CD4-positive, alpha-beta memory T cell (primary cell): Measurements from ENCODE around the gene TTC28. TPM values are rescaled to one million over a fixed set of nuclear protein-coding genes. Genes with fewer than 3 reads are reported as not detected.

Experiments
- CTCF ChIA-PET: fragments of 350-600 bp; sonication (Branson Sonifier 250); formaldehyde crosslinking; loops from one replicate; lab custom pipeline; 2021; ENCODE audit warnings: inconsistent platforms; ENCODE audit not compliant: partially characterized antibody; lab: Charles Lee
- POLR2A ChIA-PET: fragments of 350-600 bp; sonication (Branson Sonifier 250); formaldehyde crosslinking; loops from one replicate; lab custom pipeline; 2021; ENCODE audit not compliant: partially characterized antibody; lab: Charles Lee
- DNase-seq, 5 donors: peaks; one replicate each; pipeline versions ENCODE4 v3.0.0 to v3.0.0-alpha.2; 2020 to 2022; ENCODE audit warnings: mixed read lengths in 1 of 5
- H3K27ac ChIP-seq: one replicate; pipeline ENCODE4 v1.7.0; 2013; ENCODE audit warnings: low read depth, low read length
- H3K27me3 ChIP-seq: 2 replicates; pipeline ENCODE4 v1.7.0; 2013; ENCODE audit warnings: mild to moderate bottlenecking, low read length, moderate library complexity; ENCODE audit not compliant: insufficient read depth
- H3K36me3 ChIP-seq: 2 replicates; pipeline ENCODE4 v1.7.0; 2013; ENCODE audit warnings: mild to moderate bottlenecking, low read length, moderate library complexity; ENCODE audit not compliant: insufficient read depth
- H3K4me1 ChIP-seq: 2 replicates; pipeline ENCODE4 v1.7.0; 2013; ENCODE audit warnings: mild to moderate bottlenecking, low read length, moderate library complexity; ENCODE audit not compliant: insufficient read depth
- H3K4me3 ChIP-seq, 2 donors: one replicate each; pipeline ENCODE4 v1.7.0; 2013; ENCODE audit warnings: low read length in 2 of 2, mild to moderate bottlenecking in 1 of 2
- H3K9me3 ChIP-seq, 2 donors: one replicate each; pipeline ENCODE4 v1.7.0; 2013; ENCODE audit warnings: low read length in 2 of 2, control low read depth in 1 of 2; ENCODE audit not compliant: control insufficient read depth in 1 of 2
- H3K27ac Mint-ChIP-seq, 7 donors: one replicate each; pipeline ENCODE4 v1.8.0; 2020 to 2021; ENCODE audit warnings: mixed read lengths in 7 of 7, mild to moderate bottlenecking in 6 of 7, inconsistent platforms in 3 of 7, moderate library complexity in 3 of 7
- H3K27me3 Mint-ChIP-seq, 2 donors: one replicate each; pipeline ENCODE4 v1.8.0; 2020 to 2021; ENCODE audit warnings: mixed read lengths in 2 of 2
- H3K36me3 Mint-ChIP-seq, 2 donors: one replicate each; pipeline ENCODE4 v1.8.0; 2020 to 2021; ENCODE audit warnings: mixed read lengths in 2 of 2, inconsistent platforms in 1 of 2, mild to moderate bottlenecking in 1 of 2
- H3K4me1 Mint-ChIP-seq, 4 donors: one replicate each; pipeline ENCODE4 v1.8.0; 2020 to 2021; ENCODE audit warnings: mixed read lengths in 4 of 4, mild to moderate bottlenecking in 1 of 4
- H3K4me3 Mint-ChIP-seq, 8 donors: one replicate each; pipeline ENCODE4 v1.8.0; 2020 to 2021; ENCODE audit warnings: mixed read lengths in 8 of 8, mild to moderate bottlenecking in 7 of 8, moderate library complexity in 6 of 8, inconsistent platforms in 3 of 8
- H3K9me3 Mint-ChIP-seq, 8 donors: one replicate each; pipeline ENCODE4 v1.8.0; 2020 to 2021; ENCODE audit warnings: mixed read lengths in 8 of 8, mild to moderate bottlenecking in 5 of 8, inconsistent platforms in 3 of 8, moderate library complexity in 1 of 8
- intact Hi-C: fragments of 100-400 bp; cut with micrococcal nuclease; formaldehyde crosslinking; loops from one replicate; pipeline ENCODE4 v1.15.1; 2023
- polyA plus RNA-seq, 2 donors: library from polyadenylated mRNA; unstranded; fragments of 300-500 nt; fragmentation: Illumina TruSeq; gene quantifications; one replicate each; pipeline ENCODE4 v1.2.3, GENCODE V29; 2021
- total RNA-seq, 2 experiments: library from RNA; stranded (reverse); gene quantifications; one replicate each; pipeline ENCODE4 v1.2.3, GENCODE V29; 2021

Gene TTC28
- total and polyA plus RNA-seq, 4 experiments from 2014 or later = 0.50 to 1.7 (median 1.6) TPM; not detected in 1

- H3K27me3 Mint-ChIP-seq = peaks cover 23 to 25% of the 10 kb centered on the region in 2 donors
- H3K4me3 Mint-ChIP-seq = no peak overlapping the region
- no peak overlapping the region for H3K4me3 ChIP-seq
- no peaks in the 10 kb centered on the region for H3K9me3 ChIP-seq
- ChIA-PET CTCF (interaction anchor here (0.9 to 3.0 kb wide), 2 partner anchors 39 to 225 kb away, joined by 3 to 15 read pairs; no protein-coding TSS in a partner anchor), POLR2A (no interaction called here)
- no peaks in the 10 kb centered on the region for H3K4me1 Mint-ChIP-seq
- intact Hi-C loops = no loop called here
- H3K36me3 Mint-ChIP-seq = no peaks in the 10 kb centered on the region
- H3K27me3 ChIP-seq = peaks cover 13% of the 10 kb centered on the region
- no peaks in the 10 kb centered on the region for H3K36me3 ChIP-seq
- H3K4me1 ChIP-seq = no peaks in the 10 kb centered on the region
- H3K27ac Mint-ChIP-seq = no peak overlapping the region
- H3K27ac ChIP-seq = no peak overlapping the region
- no peaks in the 10 kb centered on the region for H3K9me3 Mint-ChIP-seq
- DNase-seq = no peak
Observed at GRCh38 chr22:28604966-28605761, 74.5 kb downstream of the TTC28 start.

GRCh38 chr22:28601915-28602314, 77.7 kb downstream of the TTC28 start:
- Histone ChIP-seq H3K4me1 (no peaks in the 10 kb centered on the region), H3K27ac (no peak overlapping the region), H3K27me3 (peaks cover 13% of the 10 kb centered on the region), H3K36me3 (no peaks in the 10 kb centered on the region), H3K9me3 (no peaks in the 10 kb centered on the region), H3K4me3 (no peak overlapping the region)
- H3K27ac Mint-ChIP-seq = no peak overlapping the region
- H3K4me3 Mint-ChIP-seq = no peak overlapping the region
- ChIA-PET POLR2A (interaction anchor here (1.0 kb wide), 1 partner anchor 227 kb away, joined by 3 read pairs; no protein-coding TSS in a partner anchor), CTCF (interaction anchor here (1.2 to 3.5 kb wide), 6 partner anchors 10 to 439 kb away, joined by 3 to 99 read pairs (median 17); no protein-coding TSS in a partner anchor)
- H3K4me1 Mint-ChIP-seq = no peaks in the 10 kb centered on the region
- DNase-seq = no peak
- H3K36me3 Mint-ChIP-seq = no peaks in the 10 kb centered on the region
- intact Hi-C loops = no loop called here
- peaks cover 4 to 12% of the 10 kb centered on the region in 2 donors for H3K27me3 Mint-ChIP-seq
- H3K9me3 Mint-ChIP-seq = no peaks in the 10 kb centered on the region

GRCh38 chr22:28600546-28601143, 79.0 kb downstream of the TTC28 start:
- H3K27ac Mint-ChIP-seq = no peak overlapping the region
- no peaks in the 10 kb centered on the region for H3K9me3 Mint-ChIP-seq
- H3K4me1 Mint-ChIP-seq = no peaks in the 10 kb centered on the region
- ChIA-PET POLR2A (interaction anchor here (0.6 to 1.8 kb wide), 5 partner anchors 17 to 440 kb away, joined by 3 to 7 read pairs (median 3); no protein-coding TSS in a partner anchor), CTCF (interaction anchor here (0.6 to 3.5 kb wide), 24 partner anchors 9 to 648 kb away, joined by 3 to 99 read pairs (median 4); partner anchors contain the start of genes CCDC117 and XBP1)
- Histone ChIP-seq H3K36me3 (no peaks in the 10 kb centered on the region), H3K4me1 (no peaks in the 10 kb centered on the region), H3K9me3 (no peaks in the 10 kb centered on the region), H3K27me3 (peaks cover 13% of the 10 kb centered on the region), H3K4me3 (no peak overlapping the region), H3K27ac (no peak overlapping the region)
- H3K27me3 Mint-ChIP-seq = peaks cover 6 to 14% of the 10 kb centered on the region in 2 donors
- no peaks in the 10 kb centered on the region for H3K36me3 Mint-ChIP-seq
- peak; percentile 31 to 63 (median 59) for DNase-seq
- intact Hi-C loops = loop anchor here (1.0 kb wide), 3 partner anchors 229 to 440 kb away; no protein-coding TSS in a partner anchor
- H3K4me3 Mint-ChIP-seq = no peak overlapping the region

- no peaks in the 10 kb centered on the region for H3K36me3 Mint-ChIP-seq
Observed at GRCh38 chr22:28599693-28600092, 79.9 kb downstream of the TTC28 start.

GRCh38 chr22:28597665-28598064, 82.0 kb downstream of the TTC28 start:
- no peak overlapping the region for H3K4me3 Mint-ChIP-seq
- no peaks in the 10 kb centered on the region for H3K9me3 ChIP-seq
- ChIA-PET POLR2A (no interaction called here), CTCF (interaction anchor here (0.7 to 1.2 kb wide), 3 partner anchors 146 to 260 kb away, joined by 3 read pairs; no protein-coding TSS in a partner anchor)
- H3K27ac ChIP-seq = no peak overlapping the region
- H3K27me3 ChIP-seq = peaks cover 16% of the 10 kb centered on the region
- H3K4me1 Mint-ChIP-seq = no peaks in the 10 kb centered on the region
- peaks cover 4 to 13% of the 10 kb centered on the region in 2 donors for H3K27me3 Mint-ChIP-seq
- H3K27ac Mint-ChIP-seq = no peak overlapping the region
- no peaks in the 10 kb centered on the region for H3K36me3 ChIP-seq
- no peak overlapping the region for H3K4me3 ChIP-seq
- no peak for DNase-seq
- no peaks in the 10 kb centered on the region for H3K4me1 ChIP-seq
- no peaks in the 10 kb centered on the region for H3K36me3 Mint-ChIP-seq
- intact Hi-C loops = loop anchor here (10.0 kb wide), 1 partner anchor 557 kb away; no protein-coding TSS in a partner anchor
- H3K9me3 Mint-ChIP-seq = no peaks in the 10 kb centered on the region

More at GRCh38 chr22:28599693-28600092, 79.9 kb downstream of the TTC28 start:
- Mint-ChIP-seq H3K9me3 (no peaks in the 10 kb centered on the region), H3K27ac (no peak overlapping the region), H3K4me3 (no peak overlapping the region), H3K4me1 (no peaks in the 10 kb centered on the region), H3K27me3 (peaks cover 3 to 11% of the 10 kb centered on the region in 2 donors)
- no peak overlapping the region for H3K27ac ChIP-seq
- no peak for DNase-seq
- no peaks in the 10 kb centered on the region for H3K9me3 ChIP-seq
- H3K4me3 ChIP-seq = no peak overlapping the region
- ChIA-PET CTCF (interaction anchor here (1.3 to 3.5 kb wide), 12 partner anchors 8 to 646 kb away, joined by 4 to 99 read pairs (median 9); partner anchors contain the start of gene CCDC117), POLR2A (interaction anchor here (1.7 to 1.8 kb wide), 2 partner anchors 191 to 441 kb away, joined by 6 to 7 read pairs; no protein-coding TSS in a partner anchor)
- intact Hi-C loops = loop anchor here (1.0 to 10.0 kb wide), 4 partner anchors 230 to 555 kb away; no protein-coding TSS in a partner anchor
- H3K27me3 ChIP-seq = peaks cover 16% of the 10 kb centered on the region
- H3K36me3 ChIP-seq = no peaks in the 10 kb centered on the region
- no peaks in the 10 kb centered on the region for H3K4me1 ChIP-seq

- H3K9me3 ChIP-seq = no peaks in the 10 kb centered on the region
- H3K27ac ChIP-seq = no peak overlapping the region
- intact Hi-C loops = loop anchor here (5.0 to 10.0 kb wide), 2 partner anchors 560 to 708 kb away; no protein-coding TSS in a partner anchor
- peaks cover 5 to 7% of the 10 kb centered on the region in 2 donors for H3K27me3 Mint-ChIP-seq
- H3K9me3 Mint-ChIP-seq = no peaks in the 10 kb centered on the region
- H3K4me3 Mint-ChIP-seq = no peak overlapping the region
- DNase-seq = peak in 4 of 5 donors; percentile 13 to 45 (median 32)
- H3K36me3 Mint-ChIP-seq = no peaks in the 10 kb centered on the region
- no peaks in the 10 kb centered on the region for H3K36me3 ChIP-seq
- POLR2A ChIA-PET = no interaction called here
- no peak overlapping the region for H3K27ac Mint-ChIP-seq
- H3K4me1 Mint-ChIP-seq = no peaks in the 10 kb centered on the region
- peaks cover 7% of the 10 kb centered on the region for H3K27me3 ChIP-seq
- H3K4me3 ChIP-seq = no peak overlapping the region
- CTCF ChIA-PET = interaction anchor here (1.4 kb wide), 1 partner anchor 444 kb away, joined by 3 read pairs; no protein-coding TSS in a partner anchor
- H3K4me1 ChIP-seq = no peaks in the 10 kb centered on the region
Observed at GRCh38 chr22:28594797-28595462, 84.7 kb downstream of the TTC28 start.
